Stimulated activated CD8-positive, alpha-beta memory T cell treated with anti-CD3 and anti-CD28 coated beads, Interleukin-2, amount 100 ng/mL, for 1 hour (primary cell): ENCODE measurements around the gene TGFB2.

ENCODE experiments used
- DNase-seq, 2 donors: peaks; one replicate each; pipeline ENCODE4 v3.0.0-alpha.2; 2020; ENCODE audit warnings: low read depth in 2 of 2

Gene TGFB2

GRCh38 chr1:218461351-218461750 lies 116.2 kb downstream of the TGFB2 start:
- no peak for DNase-seq

GRCh38 chr1:218462116-218462515 lies 117.0 kb downstream of the TGFB2 start:
- no peak for DNase-seq

GRCh38 chr1:218462587-218462986 lies 117.5 kb downstream of the TGFB2 start:
- no peak for DNase-seq

- no peak for DNase-seq
Observed at GRCh38 chr1:218463194-218464156, 118.3 kb downstream of the TGFB2 start.

GRCh38 chr1:218464871-218465270 lies 119.7 kb downstream of the TGFB2 start:
- no peak for DNase-seq

- DNase-seq = no peak
Observed at GRCh38 chr1:218466341-218467010, 121.3 kb downstream of the TGFB2 start.

GRCh38 chr1:218467101-218468072 lies 122.3 kb downstream of the TGFB2 start:
- no peak for DNase-seq

- no peak for DNase-seq
Observed at GRCh38 chr1:218468711-218469110, 123.6 kb downstream of the TGFB2 start.

GRCh38 chr1:218472885-218473284 lies 127.7 kb downstream of the TGFB2 start:
- no peak for DNase-seq

- DNase-seq = no peak
Observed at GRCh38 chr1:218473522-218473921, 128.4 kb downstream of the TGFB2 start.

GRCh38 chr1:218474128-218474527 lies 129.0 kb downstream of the TGFB2 start:
- no peak for DNase-seq

- no peak for DNase-seq
Observed at GRCh38 chr1:218475275-218475674, 130.1 kb downstream of the TGFB2 start.

- DNase-seq = no peak
Observed at GRCh38 chr1:218475699-218476098, 130.6 kb downstream of the TGFB2 start.

GRCh38 chr1:218476385-218476784 lies 131.2 kb downstream of the TGFB2 start:
- no peak for DNase-seq

- no peak for DNase-seq
Observed at GRCh38 chr1:218478336-218478735, 133.2 kb downstream of the TGFB2 start.

- DNase-seq = no peak
Observed at GRCh38 chr1:218479436-218480115, 134.4 kb downstream of the TGFB2 start.

GRCh38 chr1:218480137-218480536 lies 135.0 kb downstream of the TGFB2 start:
- no peak for DNase-seq

GRCh38 chr1:218480588-218481099 lies 135.5 kb downstream of the TGFB2 start:
- DNase-seq = no peak

- DNase-seq = no peak
Observed at GRCh38 chr1:218481116-218481775, 136.1 kb downstream of the TGFB2 start.

GRCh38 chr1:218482683-218483082 lies 137.5 kb downstream of the TGFB2 start:
- no peak for DNase-seq
